ENCODE data around the gene FXYD6. TPM values are rescaled to one million over a fixed set of nuclear protein-coding genes. Genes with fewer than 3 reads are reported as not detected.
"Not testable (repeated sequence)": the region's sequence is repeated elsewhere in the genome, so short reads cannot be mapped to it uniquely, and the experiment has no call there.

FXYD6 gene, protein sequence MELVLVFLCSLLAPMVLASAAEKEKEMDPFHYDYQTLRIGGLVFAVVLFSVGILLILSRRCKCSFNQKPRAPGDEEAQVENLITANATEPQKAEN
- 10 to 100 TPM in 3 of 4 donors, under 1 TPM in 1; 0.67 to 58.4 (median 22.6) TPM for polyA plus RNA-seq
- long read RNA-seq, donor 1, transcript FXYD6-204 (8 exons, 2,171 nt): major isoform, 24 of 30 reads
- long read RNA-seq, donor 1, partial matches to known transcripts: 0 of 30 reads
- long read RNA-seq, donor 1, other reads (novel, unspliced or antisense): 0 of 30 reads
- long read RNA-seq, donor 2, partial matches to known transcripts: 0 of 5 reads
- long read RNA-seq, donor 2, other reads (novel, unspliced or antisense): 0 of 5 reads
- long read RNA-seq, donor 3, transcript FXYD6-204 (8 exons, 2,171 nt): major isoform, 16 of 19 reads
- long read RNA-seq, donor 3, partial matches to known transcripts: 0 of 19 reads
- long read RNA-seq, donor 3, other reads (novel, unspliced or antisense): 0 of 19 reads
- long read RNA-seq, donor 4, partial matches to known transcripts: 0 of 1 reads
- long read RNA-seq, donor 4, other reads (novel, unspliced or antisense): 0 of 1 reads
- long read RNA-seq, donor 5, transcript FXYD6-204 (8 exons, 2,171 nt): major isoform, 6 of 6 reads
- long read RNA-seq, donor 5, partial matches to known transcripts: 0 of 6 reads
- long read RNA-seq, donor 5, other reads (novel, unspliced or antisense): 0 of 6 reads
- long read RNA-seq, donor 6, transcript FXYD6-204 (8 exons, 2,171 nt): major isoform, 14 of 14 reads
- long read RNA-seq, donor 6, partial matches to known transcripts: 0 of 14 reads
- long read RNA-seq, donor 6, other reads (novel, unspliced or antisense): 0 of 14 reads
- long read RNA-seq, donor 7: 0 reads
- long read RNA-seq, donor 8, partial matches to known transcripts: 0 of 6 reads
- long read RNA-seq, donor 8, other reads (novel, unspliced or antisense): 0 of 6 reads
- long read RNA-seq, donor 9, partial matches to known transcripts: 0 of 8 reads
- long read RNA-seq, donor 9, other reads (novel, unspliced or antisense): 0 of 8 reads
- long read RNA-seq, donor 10, transcript FXYD6-212 (7 exons, 656 nt): minor isoform, 8 of 93 reads
- long read RNA-seq, donor 10, transcript FXYD6-204 (8 exons, 2,171 nt): major isoform, 63 of 93 reads
- long read RNA-seq, donor 10, partial matches to known transcripts: 11 of 93 reads
- long read RNA-seq, donor 10, other reads (novel, unspliced or antisense): 0 of 93 reads

DNA sequence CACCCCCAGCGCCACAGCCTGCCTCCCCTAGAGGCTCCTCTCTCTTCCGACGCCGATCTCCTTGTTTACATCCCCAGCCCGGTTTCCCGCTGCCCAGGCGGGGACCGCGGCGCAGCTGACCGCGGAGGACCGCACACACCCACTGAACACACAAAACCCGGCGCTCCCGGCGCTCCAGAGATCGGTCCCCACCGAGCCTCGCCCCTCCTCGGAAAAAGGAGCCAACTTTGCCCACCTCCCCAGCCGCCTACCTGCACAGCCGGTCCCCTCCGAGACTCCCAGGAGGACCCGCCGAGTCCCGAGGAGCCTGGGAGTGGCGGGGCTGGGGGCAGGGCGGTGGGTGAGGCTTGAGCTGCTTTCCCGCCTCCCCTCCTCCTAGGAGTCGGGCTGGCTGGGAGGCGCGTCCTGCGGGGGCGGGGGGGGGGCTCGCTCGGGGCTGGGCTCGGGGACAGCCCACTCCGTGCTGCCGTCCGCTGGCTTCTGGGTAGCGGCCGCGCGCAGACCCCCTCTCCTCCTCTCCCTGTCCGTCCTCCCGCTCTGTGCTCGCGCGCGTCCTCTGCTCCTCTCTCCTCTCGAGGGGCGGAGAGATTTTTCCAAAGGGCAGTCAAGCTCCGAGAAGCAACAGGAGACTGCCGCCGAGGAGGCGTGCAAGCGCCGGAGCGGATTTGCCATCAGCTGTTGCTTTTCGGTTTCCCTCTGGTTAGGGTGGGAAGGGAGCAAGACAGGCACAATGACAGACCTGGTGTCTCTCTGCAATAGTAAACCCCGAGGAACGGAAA, at the start of gene FXYD6:
Gene FXYD6, minus strand, starts transcription at position 318 of the 779 bp plus-strand sequence. CDS start 33,882 bp downstream, outside the sequence.
- 1 to 2% (median 1%) methylated on average over 47 to 63 of the region's 63 CpGs for WGBS, 3 donors

DNA sequence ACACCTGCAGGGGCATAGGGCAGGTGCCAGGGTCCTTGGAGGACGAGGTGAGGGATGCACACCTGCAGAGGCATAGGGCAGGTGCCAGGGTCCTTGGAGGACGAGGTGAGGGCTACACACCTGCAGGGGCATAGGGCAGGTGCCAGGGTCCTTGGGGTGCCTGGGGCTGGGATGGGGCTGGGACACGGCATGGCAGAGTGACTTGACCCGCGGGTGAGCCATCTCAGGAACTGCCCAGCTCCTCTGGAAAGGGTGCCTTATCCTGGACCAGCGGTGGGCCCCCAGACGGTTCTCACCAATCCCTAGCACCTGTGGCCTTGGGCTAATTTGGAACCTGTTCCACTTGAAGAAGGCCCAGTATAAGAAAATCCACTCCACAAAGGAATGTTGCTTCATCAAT, 49.7 kb upstream of the FXYD6 start:
- WGBS, 3 donors: 69 to 78% (median 78%) methylated on average over 6 to 7 of the region's 7 CpGs
- H3K27me3 ChIP-seq (ENCODE audit: control insufficient read depth in 3 of 3, insufficient read depth in 3 of 3, low read length in 3 of 3); FAIRE-seq; DNase-seq; H3K27ac ChIP-seq (ENCODE audit: low read depth in 1 of 3, low read length in 2 of 3); H3K36me3 ChIP-seq (ENCODE audit: control insufficient read depth in 3 of 3, insufficient read depth in 2 of 3, low read depth in 1 of 3, low read length in 3 of 3); H3K9me3 ChIP-seq (ENCODE audit: control insufficient read depth in 2 of 2, insufficient read depth in 1 of 2, low read depth in 1 of 2, low read length in 1 of 2); H3K4me3 ChIP-seq (ENCODE audit: low read depth in 1 of 3, low read length in 3 of 3); H3K4me1 ChIP-seq (ENCODE audit: control insufficient read depth in 3 of 3, insufficient read depth in 2 of 3, low read depth in 1 of 3, low read length in 2 of 3): not testable (repeated sequence)

More for the DNA sequence above, at the start of gene FXYD6:
- peak within 1 kb of the TSS in 2 of 3 donors; percentile 60 to 69 for H3K27ac ChIP-seq (ENCODE audit: low read depth in 1 of 3, low read length in 2 of 3)
- H3K9me3 ChIP-seq (ENCODE audit: control insufficient read depth in 2 of 2, insufficient read depth in 1 of 2, low read depth in 1 of 2, low read length in 1 of 2): no peaks in the 10 kb centered on the region
- H3K4me3 ChIP-seq (ENCODE audit: low read depth in 1 of 3, low read length in 3 of 3): peak within 1 kb of the TSS; percentile 32 to 72 (median 33)
- FAIRE-seq (no peak), DNase-seq (peak in 1 of 2 donors; percentile 67)
- peaks cover 0 to 75% (median 5%) of the 10 kb centered on the region in 3 donors for H3K27me3 ChIP-seq (ENCODE audit: control insufficient read depth in 3 of 3, insufficient read depth in 3 of 3, low read length in 3 of 3)
- no peaks in the 10 kb centered on the region for H3K36me3 ChIP-seq (ENCODE audit: control insufficient read depth in 3 of 3, insufficient read depth in 2 of 3, low read depth in 1 of 3, low read length in 3 of 3)
- peaks cover 0 to 12% (median 0%) of the 10 kb centered on the region in 3 donors for H3K4me1 ChIP-seq (ENCODE audit: control insufficient read depth in 3 of 3, insufficient read depth in 2 of 3, low read depth in 1 of 3, low read length in 2 of 3)

DNA sequence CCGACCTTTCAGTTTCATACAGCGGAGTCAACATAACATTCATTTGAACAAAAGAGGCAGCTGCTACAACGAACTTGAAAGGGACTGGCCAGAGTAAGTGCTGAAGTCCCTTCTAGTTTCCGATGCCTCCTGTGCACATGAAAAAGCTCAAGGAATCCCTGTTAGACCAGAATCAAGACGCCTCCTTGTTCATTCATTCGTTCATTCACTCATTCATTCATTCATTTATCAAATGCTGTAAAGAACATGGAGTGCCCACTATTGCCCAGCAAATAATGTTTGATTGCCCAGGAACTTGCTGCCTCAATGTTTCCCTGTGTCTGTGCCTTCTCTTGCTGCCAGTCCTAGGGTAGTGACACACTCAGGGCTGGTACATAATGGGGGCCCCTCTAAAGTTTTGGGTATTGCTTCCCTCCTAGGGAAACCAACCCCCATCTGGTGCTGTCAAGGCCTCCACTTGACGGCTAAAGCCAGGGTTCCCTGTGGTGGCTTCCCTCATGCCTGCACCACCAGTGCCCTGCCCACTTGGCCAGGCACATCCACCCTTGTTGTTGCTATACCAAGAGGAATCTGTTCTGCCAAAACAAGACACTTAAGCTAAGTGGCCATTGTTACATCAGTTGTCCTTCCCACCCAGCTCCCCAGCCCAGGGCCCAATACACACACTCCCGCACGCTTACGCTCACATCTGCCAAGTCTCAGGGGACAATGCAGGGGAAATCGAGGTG, 48.9 kb upstream of the FXYD6 start:
- FAIRE-seq (no peak), DNase-seq (no peak)
- 79 to 84% (median 83%) methylated on average over 11 of the region's 11 CpGs for WGBS, 3 donors
- no peak overlapping the region for H3K27ac ChIP-seq (ENCODE audit: low read depth in 1 of 3, low read length in 2 of 3)
- no peaks in the 10 kb centered on the region for H3K36me3 ChIP-seq (ENCODE audit: control insufficient read depth in 3 of 3, insufficient read depth in 2 of 3, low read depth in 1 of 3, low read length in 3 of 3)
- H3K9me3 ChIP-seq (ENCODE audit: control insufficient read depth in 2 of 2, insufficient read depth in 1 of 2, low read depth in 1 of 2, low read length in 1 of 2): no peaks in the 10 kb centered on the region
- no peak overlapping the region for H3K4me3 ChIP-seq (ENCODE audit: low read depth in 1 of 3, low read length in 3 of 3)
- no peaks in the 10 kb centered on the region for H3K27me3 ChIP-seq (ENCODE audit: control insufficient read depth in 3 of 3, insufficient read depth in 3 of 3, low read length in 3 of 3)
- H3K4me1 ChIP-seq (ENCODE audit: control insufficient read depth in 3 of 3, insufficient read depth in 2 of 3, low read depth in 1 of 3, low read length in 2 of 3): peaks cover 0 to 3% (median 0%) of the 10 kb centered on the region in 3 donors

DNA sequence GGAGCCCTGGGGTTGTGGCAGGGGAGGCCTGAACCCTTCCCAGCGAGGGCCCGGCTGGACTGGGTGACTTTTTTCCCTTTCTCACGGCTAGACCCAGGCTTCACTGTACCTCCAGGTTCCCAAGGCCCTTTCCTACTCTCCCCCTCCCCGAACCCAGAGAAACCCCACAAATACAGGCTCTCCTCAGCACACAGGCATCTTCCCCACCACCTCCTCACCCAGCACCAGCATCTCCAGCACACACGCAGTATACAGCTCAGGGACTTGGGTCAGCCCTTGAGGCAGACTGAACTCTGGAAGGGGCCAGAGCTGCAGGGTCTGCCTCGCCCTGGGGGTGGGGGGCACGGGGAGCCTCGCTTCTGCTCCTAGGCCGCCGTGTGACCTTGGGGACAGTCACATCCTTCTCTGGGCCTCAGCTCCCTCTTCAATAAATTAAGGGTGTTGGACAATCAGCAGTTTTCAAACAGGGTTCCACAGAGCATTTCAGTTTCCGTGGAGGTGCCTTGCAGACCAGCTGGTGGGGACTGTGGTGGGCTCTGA, 48.2 kb upstream of the FXYD6 start:
- no peak overlapping the region for H3K27ac ChIP-seq (ENCODE audit: low read depth in 1 of 3, low read length in 2 of 3)
- WGBS, 3 donors: 80 to 92% (median 90%) methylated on average over 11 of the region's 11 CpGs
- no peak overlapping the region for H3K4me3 ChIP-seq (ENCODE audit: low read depth in 1 of 3, low read length in 3 of 3)
- no peaks in the 10 kb centered on the region for H3K27me3 ChIP-seq (ENCODE audit: control insufficient read depth in 3 of 3, insufficient read depth in 3 of 3, low read length in 3 of 3)
- no peak for DNase-seq
- no peaks in the 10 kb centered on the region for H3K36me3 ChIP-seq (ENCODE audit: control insufficient read depth in 3 of 3, insufficient read depth in 2 of 3, low read depth in 1 of 3, low read length in 3 of 3)
- no peak for FAIRE-seq
- H3K4me1 ChIP-seq (ENCODE audit: control insufficient read depth in 3 of 3, insufficient read depth in 2 of 3, low read depth in 1 of 3, low read length in 2 of 3): peaks cover 0 to 4% (median 0%) of the 10 kb centered on the region in 3 donors
- H3K9me3 ChIP-seq (ENCODE audit: control insufficient read depth in 2 of 2, insufficient read depth in 1 of 2, low read depth in 1 of 2, low read length in 1 of 2): no peaks in the 10 kb centered on the region

DNA sequence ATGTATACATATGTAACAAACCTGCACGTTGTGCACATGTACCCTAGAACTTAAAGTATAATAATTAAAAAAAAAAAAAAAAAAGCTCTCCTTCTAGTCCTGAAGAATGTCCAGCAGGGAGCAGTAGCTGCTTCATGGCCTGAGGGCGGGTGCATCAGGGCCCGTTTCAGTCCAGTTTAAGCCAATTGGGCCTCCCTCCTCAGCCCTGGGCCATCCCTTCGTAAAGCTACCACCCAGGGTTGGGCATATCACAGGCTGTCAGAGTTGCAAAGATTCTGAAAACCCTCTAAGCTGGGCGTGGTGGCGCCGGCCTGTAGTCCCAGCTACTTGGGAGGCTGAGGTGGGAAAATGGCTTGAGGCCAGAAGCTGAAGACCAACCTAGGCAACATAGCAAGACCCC, 47.3 kb upstream of the FXYD6 start:
- Histone ChIP-seq H3K9me3 (ENCODE audit: control insufficient read depth in 2 of 2, insufficient read depth in 1 of 2, low read depth in 1 of 2, low read length in 1 of 2) (no peaks in the 10 kb centered on the region), H3K27ac (ENCODE audit: low read depth in 1 of 3, low read length in 2 of 3) (no peak overlapping the region), H3K27me3 (ENCODE audit: control insufficient read depth in 3 of 3, insufficient read depth in 3 of 3, low read length in 3 of 3) (no peaks in the 10 kb centered on the region), H3K4me1 (ENCODE audit: control insufficient read depth in 3 of 3, insufficient read depth in 2 of 3, low read depth in 1 of 3, low read length in 2 of 3) (peaks cover 0 to 11% (median 0%) of the 10 kb centered on the region in 3 donors), H3K36me3 (ENCODE audit: control insufficient read depth in 3 of 3, insufficient read depth in 2 of 3, low read depth in 1 of 3, low read length in 3 of 3) (no peaks in the 10 kb centered on the region), H3K4me3 (ENCODE audit: low read depth in 1 of 3, low read length in 3 of 3) (no peak overlapping the region)
- 80 to 92% (median 88%) methylated on average over 6 to 7 of the region's 7 CpGs for WGBS, 3 donors
- FAIRE-seq (no peak), DNase-seq (no peak)

DNA sequence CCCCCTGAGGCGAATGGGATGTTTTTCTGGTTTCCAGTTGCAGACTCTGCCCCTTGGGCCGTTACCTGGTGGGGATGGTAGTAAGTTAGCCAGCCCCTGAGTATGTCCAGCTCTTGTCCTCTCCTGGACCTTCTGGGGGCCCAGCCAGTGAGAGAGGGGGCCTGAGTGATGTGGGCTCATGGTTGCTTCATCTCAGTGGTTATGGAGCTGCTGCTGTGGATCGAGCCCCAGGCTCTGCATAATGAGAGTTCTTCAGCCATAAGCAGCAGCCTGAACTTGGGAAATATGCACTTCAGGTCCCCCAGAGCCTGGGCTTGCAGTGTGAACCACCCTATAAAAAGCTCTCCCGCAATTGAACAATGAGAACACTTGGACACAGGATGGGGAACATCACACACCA, 46.8 kb upstream of the FXYD6 start:
- WGBS, 3 donors: 89 to 96% (median 90%) methylated on average over 4 of the region's 4 CpGs
- peaks cover 0 to 12% (median 0%) of the 10 kb centered on the region in 3 donors for H3K4me1 ChIP-seq (ENCODE audit: control insufficient read depth in 3 of 3, insufficient read depth in 2 of 3, low read depth in 1 of 3, low read length in 2 of 3)
- FAIRE-seq (no peak), DNase-seq (no peak)
- H3K36me3 ChIP-seq (ENCODE audit: control insufficient read depth in 3 of 3, insufficient read depth in 2 of 3, low read depth in 1 of 3, low read length in 3 of 3): no peaks in the 10 kb centered on the region
- H3K27me3 ChIP-seq (ENCODE audit: control insufficient read depth in 3 of 3, insufficient read depth in 3 of 3, low read length in 3 of 3): no peaks in the 10 kb centered on the region
- no peaks in the 10 kb centered on the region for H3K9me3 ChIP-seq (ENCODE audit: control insufficient read depth in 2 of 2, insufficient read depth in 1 of 2, low read depth in 1 of 2, low read length in 1 of 2)
- H3K4me3 ChIP-seq (ENCODE audit: low read depth in 1 of 3, low read length in 3 of 3): no peak overlapping the region
- H3K27ac ChIP-seq (ENCODE audit: low read depth in 1 of 3, low read length in 2 of 3): no peak overlapping the region

DNA sequence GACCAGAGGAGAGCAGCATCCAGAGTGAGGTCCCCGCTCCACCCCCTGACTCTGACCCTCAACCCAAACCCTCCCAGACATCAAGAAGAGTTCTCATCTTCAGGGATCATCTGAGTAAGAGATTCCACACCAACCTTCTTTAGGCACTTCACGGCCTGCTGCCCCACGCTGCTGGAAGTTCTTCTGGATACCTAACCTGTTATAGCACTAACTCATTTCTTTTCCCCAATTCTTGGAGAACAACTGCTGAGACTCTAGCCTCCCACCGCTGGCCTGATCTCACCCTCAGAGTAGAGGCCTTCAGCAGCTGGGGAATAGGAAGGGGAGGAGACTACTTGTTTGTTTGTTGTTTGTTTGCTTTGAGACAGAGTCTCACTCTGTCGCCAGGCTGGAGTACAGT, 45.4 kb upstream of the FXYD6 start:
- FAIRE-seq (no peak), DNase-seq (no peak)
- Histone ChIP-seq H3K4me3 (ENCODE audit: low read depth in 1 of 3, low read length in 3 of 3) (no peak overlapping the region), H3K9me3 (ENCODE audit: control insufficient read depth in 2 of 2, insufficient read depth in 1 of 2, low read depth in 1 of 2, low read length in 1 of 2) (no peaks in the 10 kb centered on the region), H3K27ac (ENCODE audit: low read depth in 1 of 3, low read length in 2 of 3) (no peak overlapping the region), H3K36me3 (ENCODE audit: control insufficient read depth in 3 of 3, insufficient read depth in 2 of 3, low read depth in 1 of 3, low read length in 3 of 3) (no peaks in the 10 kb centered on the region), H3K4me1 (ENCODE audit: control insufficient read depth in 3 of 3, insufficient read depth in 2 of 3, low read depth in 1 of 3, low read length in 2 of 3) (peaks cover 0 to 12% (median 0%) of the 10 kb centered on the region in 3 donors), H3K27me3 (ENCODE audit: control insufficient read depth in 3 of 3, insufficient read depth in 3 of 3, low read length in 3 of 3) (no peaks in the 10 kb centered on the region)
- 92 to 95% (median 94%) methylated on average over 5 of the region's 5 CpGs for WGBS, 3 donors

Measured in small intestine (tissue), 16 donors.